HTERT RPE-1 (cell line): ENCODE results near the gene GLYR1.
"Not testable (repeated sequence)": the region's sequence is repeated elsewhere in the genome, so short reads cannot be mapped to it uniquely, and the experiment has no call there.

Experiments
- in situ Hi-C: fragments of 300-500 bp; cut with MboI; formaldehyde crosslinking; loops from 4 replicates; pipeline ENCODE4 v1.14.3; 2020; ENCODE audit warnings: low sequenced_read_pairs

GLYR1 gene

DNA sequence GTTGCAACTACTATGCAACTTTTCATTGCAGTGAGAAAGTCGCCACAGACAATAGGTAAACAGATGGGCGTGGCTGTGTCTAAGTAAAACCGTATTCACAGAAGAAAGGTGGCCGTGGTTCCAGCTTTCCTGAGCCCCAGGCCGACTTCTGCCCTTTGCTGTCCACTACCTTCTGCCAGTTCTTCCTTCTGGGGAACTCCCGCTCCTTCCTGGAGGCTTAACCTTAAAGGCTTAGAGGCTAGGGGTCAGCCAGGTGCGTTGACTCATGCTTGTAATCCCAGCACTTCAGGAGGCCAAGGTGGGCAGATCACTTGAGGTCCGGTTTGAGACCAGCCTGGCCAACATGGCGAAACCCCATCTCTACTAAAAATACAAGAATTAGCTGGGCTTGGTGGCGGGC is 56.8 kb downstream of the GLYR1 start:
- in situ Hi-C loops: no loop called here

GRCh38 chr16:4788910-4789309 is 58.2 kb downstream of the GLYR1 start:
- in situ Hi-C loops: no loop called here

- in situ Hi-C loops: no loop called here
Measured at GRCh38 chr16:4788489-4788889, 58.6 kb downstream of the GLYR1 start.

- in situ Hi-C loops: no loop called here
Measured at GRCh38 chr16:4787627-4788482, 59.2 kb downstream of the GLYR1 start, which contains the start of gene SEPTIN12. SEPTIN12 (minus strand) TSS chr16:4788345; CDS start chr16:4787645, 700 bp downstream.

- in situ Hi-C loops: no loop called here
Measured at GRCh38 chr16:4787068-4787467, 60.0 kb downstream of the GLYR1 start.

DNA sequence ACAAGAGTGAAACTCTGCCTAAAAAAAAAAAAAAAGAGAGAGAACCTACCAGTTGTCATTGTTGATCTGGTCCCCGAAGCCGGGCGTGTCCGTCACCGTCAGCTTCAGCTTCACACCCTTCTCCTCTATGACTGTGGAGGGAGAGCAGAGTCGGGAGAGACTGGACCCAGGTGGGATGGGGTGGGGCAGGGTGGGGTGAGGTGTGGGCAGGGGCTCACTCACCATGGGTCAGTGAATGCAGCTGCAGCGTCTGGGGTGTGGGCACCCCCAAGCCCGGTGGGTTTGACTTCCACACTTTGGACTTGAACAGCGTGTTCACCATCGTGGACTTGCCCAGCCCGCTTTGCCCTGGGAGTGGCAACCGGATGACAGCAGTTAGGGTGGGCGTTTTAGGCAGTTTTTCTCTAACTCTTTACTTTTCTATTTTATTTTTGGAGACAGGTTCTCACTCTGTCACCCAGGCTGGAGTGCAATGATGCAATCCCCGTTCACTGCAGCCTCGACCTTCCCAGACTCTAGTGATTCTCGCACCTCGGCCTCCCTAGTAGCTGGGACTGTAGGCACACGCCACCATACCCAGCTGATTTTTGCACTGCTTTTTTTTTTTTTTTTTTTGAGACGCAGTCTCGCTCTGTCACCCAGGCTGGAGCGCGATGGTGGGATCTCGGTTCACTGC is 61.2 kb downstream of the GLYR1 start:
- in situ Hi-C loops: no loop called here

- in situ Hi-C loops: not testable (repeated sequence)
Measured at GRCh38 chr16:4784444-4784987, 62.6 kb downstream of the GLYR1 start.

DNA sequence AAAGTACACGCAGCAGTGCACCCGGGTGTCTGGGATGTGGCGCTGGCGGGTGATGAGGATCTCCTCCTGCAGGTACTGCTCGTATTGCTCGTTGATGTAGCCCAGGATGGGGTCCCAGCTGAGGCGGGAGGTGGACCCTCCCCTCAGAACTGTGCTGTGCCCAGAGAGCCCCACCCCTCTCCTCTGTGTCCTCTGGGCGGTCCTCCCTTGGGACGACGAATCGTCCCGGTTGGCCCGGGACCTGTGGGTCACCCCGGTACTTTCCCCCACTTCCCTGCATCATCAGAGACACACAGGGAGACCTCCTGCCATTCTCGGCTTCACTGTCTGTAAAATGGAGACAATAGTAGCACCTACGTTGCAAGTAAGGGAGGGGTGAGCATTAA is 63.1 kb downstream of the GLYR1 start:
- in situ Hi-C loops: no loop called here

GRCh38 chr16:4783251-4783950 is 63.7 kb downstream of the GLYR1 start:
- in situ Hi-C loops: no loop called here

DNA sequence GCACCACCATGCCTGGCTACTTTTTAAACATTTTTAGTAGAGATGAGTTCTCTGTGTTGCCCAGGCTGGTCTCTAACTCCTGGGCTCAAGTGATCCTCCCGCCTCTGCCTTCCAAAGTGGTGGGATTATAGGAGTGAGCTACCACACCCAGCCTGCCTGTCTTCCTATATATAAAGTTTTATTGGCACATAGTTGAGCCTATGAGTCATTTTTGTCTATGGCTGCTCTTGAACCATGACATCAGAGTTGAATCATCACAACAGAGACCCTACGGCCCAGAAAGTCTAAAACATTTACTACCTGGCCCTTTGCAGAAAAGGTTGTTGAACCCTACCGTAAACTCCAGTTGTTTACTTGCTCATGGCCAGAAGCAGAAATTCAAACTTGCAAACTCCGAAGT is 66.9 kb downstream of the GLYR1 start:
- in situ Hi-C loops: no loop called here

- in situ Hi-C loops: no loop called here
Measured at GRCh38 chr16:4778050-4778392, 69.1 kb downstream of the GLYR1 start.

GRCh38 chr16:4777339-4778049 is 69.6 kb downstream of the GLYR1 start:
- in situ Hi-C loops: no loop called here

GRCh38 chr16:4776141-4776705 is 70.9 kb downstream of the GLYR1 start:
- in situ Hi-C loops: no loop called here

GRCh38 chr16:4775005-4775404 is 72.1 kb downstream of the GLYR1 start:
- in situ Hi-C loops: no loop called here

DNA sequence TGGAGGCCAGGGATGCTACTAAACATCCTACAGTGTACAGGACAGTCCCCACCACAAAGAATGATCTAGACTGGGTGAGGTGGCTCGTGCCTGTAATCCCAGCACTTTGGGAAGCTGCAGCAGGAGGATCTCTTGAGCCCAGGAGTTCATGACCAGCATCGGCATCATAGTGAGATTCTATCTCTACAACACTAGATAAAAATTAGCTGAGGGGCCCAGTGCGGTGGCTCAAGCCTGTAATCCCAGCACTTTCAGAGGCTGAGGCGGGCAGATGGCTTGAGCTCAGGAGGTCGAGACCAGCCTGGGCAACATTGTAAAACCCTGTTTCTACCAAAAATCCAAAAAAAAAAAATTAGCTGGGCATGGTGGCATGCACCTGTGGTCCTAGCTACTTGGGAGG is 74.7 kb downstream of the GLYR1 start:
- in situ Hi-C loops: no loop called here

- in situ Hi-C loops: no loop called here
Measured at GRCh38 chr16:4771646-4772045, 75.4 kb downstream of the GLYR1 start.

GRCh38 chr16:4769306-4769638 is 77.8 kb downstream of the GLYR1 start:
- in situ Hi-C loops: no loop called here

DNA sequence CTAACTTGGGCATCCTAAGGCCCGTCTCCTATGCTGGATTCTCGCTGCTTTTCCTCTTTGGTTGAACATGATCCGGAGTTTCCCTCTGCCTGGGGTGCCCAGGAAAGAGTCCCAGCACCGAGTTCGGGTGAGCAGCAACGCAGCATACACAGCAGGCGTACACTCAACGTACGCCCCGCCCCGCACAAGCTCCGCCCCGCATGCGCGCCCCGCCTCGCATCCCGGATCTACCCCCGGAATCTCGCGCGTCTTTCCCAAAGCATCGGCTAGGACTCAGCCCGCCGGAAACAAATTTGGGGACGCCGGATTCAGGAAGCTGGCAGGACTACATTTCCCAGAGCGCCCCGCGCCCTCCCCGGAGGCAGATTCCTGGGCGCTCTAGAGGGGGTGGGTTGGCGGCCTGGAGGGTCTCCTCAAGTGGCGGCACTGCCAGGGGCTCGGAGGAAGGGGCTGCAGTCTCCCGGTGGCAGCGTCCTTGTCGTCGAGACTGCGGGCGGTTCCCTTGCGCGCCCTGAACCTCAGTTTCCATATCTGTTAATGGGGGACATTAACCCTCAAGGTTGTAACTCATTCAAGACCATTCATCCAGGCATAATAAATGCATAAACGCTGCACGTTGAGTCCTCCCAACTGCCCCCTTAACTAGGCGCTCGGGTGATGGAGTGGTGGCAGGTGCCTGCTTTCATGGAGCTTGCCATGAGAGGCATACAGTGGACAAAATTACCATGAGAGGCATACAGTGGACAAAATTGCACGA is 78.4 kb downstream of the GLYR1 start:
- in situ Hi-C loops: no loop called here

GRCh38 chr16:4767872-4768548 is 79.1 kb downstream of the GLYR1 start:
- in situ Hi-C loops: no loop called here
